DND-41 (cell line): Measurements from ENCODE around the gene RGS18.
"Not testable (repeated sequence)": the region's sequence is repeated elsewhere in the genome, so short reads cannot be mapped to it uniquely, and the experiment has no call there.

Experiments used
- EZH2 ChIP-seq: IDR thresholded peaks from 3 replicates; pipeline ENCODE4 v1.6.1; 2012; ENCODE audit warnings: borderline replicate concordance, low read depth, mild to moderate bottlenecking, moderate library complexity, low read length, inconsistent platforms; ENCODE audit not compliant: severe bottlenecking
- TF ChIP-seq, protein P1 (sequence below): IDR thresholded peaks from 2 replicates; pipeline ENCODE4 v1.5.1; 2012; ENCODE audit warnings: borderline replicate concordance, low read length, moderate library complexity, mild to moderate bottlenecking; ENCODE audit not compliant: poor library complexity, severe bottlenecking; ENCODE audit errors: extremely low read depth

DNA sequence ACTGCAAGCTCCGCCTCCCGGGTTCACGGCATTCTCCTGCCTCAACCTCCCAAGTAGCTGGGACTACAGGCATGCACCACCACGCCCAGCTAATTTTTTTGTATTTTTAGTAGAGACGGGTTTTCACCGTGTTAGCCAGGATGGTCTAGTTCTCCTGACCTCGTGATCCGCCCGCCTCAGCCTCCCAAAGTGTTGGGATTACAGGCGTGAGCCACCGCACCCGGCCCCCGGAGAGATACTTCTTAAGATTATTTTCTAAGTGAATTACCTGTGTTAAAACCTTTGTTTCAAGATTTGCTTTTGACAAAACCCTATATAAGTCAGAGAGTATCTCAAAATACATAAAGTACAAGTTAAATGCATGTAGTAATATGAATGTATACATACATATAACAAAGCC lies 69.7 kb downstream of the RGS18 start:
- TF ChIP-seq, protein P1, sequence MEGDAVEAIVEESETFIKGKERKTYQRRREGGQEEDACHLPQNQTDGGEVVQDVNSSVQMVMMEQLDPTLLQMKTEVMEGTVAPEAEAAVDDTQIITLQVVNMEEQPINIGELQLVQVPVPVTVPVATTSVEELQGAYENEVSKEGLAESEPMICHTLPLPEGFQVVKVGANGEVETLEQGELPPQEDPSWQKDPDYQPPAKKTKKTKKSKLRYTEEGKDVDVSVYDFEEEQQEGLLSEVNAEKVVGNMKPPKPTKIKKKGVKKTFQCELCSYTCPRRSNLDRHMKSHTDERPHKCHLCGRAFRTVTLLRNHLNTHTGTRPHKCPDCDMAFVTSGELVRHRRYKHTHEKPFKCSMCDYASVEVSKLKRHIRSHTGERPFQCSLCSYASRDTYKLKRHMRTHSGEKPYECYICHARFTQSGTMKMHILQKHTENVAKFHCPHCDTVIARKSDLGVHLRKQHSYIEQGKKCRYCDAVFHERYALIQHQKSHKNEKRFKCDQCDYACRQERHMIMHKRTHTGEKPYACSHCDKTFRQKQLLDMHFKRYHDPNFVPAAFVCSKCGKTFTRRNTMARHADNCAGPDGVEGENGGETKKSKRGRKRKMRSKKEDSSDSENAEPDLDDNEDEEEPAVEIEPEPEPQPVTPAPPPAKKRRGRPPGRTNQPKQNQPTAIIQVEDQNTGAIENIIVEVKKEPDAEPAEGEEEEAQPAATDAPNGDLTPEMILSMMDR = not testable (repeated sequence)
- TF ChIP-seq EZH2 = not testable (repeated sequence)
